Right forelimb (tissue), 1 donor: ENCODE data around the gene MED13L.

Experiments
- DNase-seq: peaks from one replicate; pipeline ENCODE4 v3.0.0-alpha.2; 2018

Gene MED13L

GRCh38 chr12:115930336-115930735 is 347.2 kb downstream of the MED13L start:
- no peak for DNase-seq

- DNase-seq = no peak
Measured at GRCh38 chr12:115926037-115926670, 351.3 kb downstream of the MED13L start.

- no peak for DNase-seq
Measured at GRCh38 chr12:115923851-115924250, 353.6 kb downstream of the MED13L start.

- DNase-seq = no peak
Measured at GRCh38 chr12:115922952-115923564, 354.4 kb downstream of the MED13L start.

GRCh38 chr12:115920395-115921183 is 356.9 kb downstream of the MED13L start:
- DNase-seq = no peak

GRCh38 chr12:115918763-115919162 is 358.7 kb downstream of the MED13L start:
- no peak for DNase-seq

- DNase-seq = peak; percentile 67
Measured at GRCh38 chr12:115916910-115917668, 360.4 kb downstream of the MED13L start.

GRCh38 chr12:115914122-115914521 is 363.4 kb downstream of the MED13L start:
- no peak for DNase-seq

GRCh38 chr12:115912440-115912839 is 365.1 kb downstream of the MED13L start:
- no peak for DNase-seq

GRCh38 chr12:115911360-115911759 is 366.1 kb downstream of the MED13L start:
- no peak for DNase-seq

- no peak for DNase-seq
Measured at GRCh38 chr12:115910057-115910456, 367.4 kb downstream of the MED13L start.
